Stimulated activated CD4-positive, alpha-beta T cell treated with anti-CD3 and anti-CD28 coated beads, Interleukin-15, amount 100 ng/mL, for 48 hours (primary cell): ENCODE measurements around the gene USB1.
"Not testable (repeated sequence)": the region's sequence is repeated elsewhere in the genome, so short reads cannot be mapped to it uniquely, and the experiment has no call there.

Experiments used
- DNase-seq, 2 donors: peaks; one replicate each; pipeline ENCODE4 v3.0.0-alpha.2; 2020; ENCODE audit warnings: low read depth in 2 of 2

The USB1 gene

GRCh38 chr16:57970319-57970718 lies 30.9 kb upstream of the USB1 start:
- no peak for DNase-seq

GRCh38 chr16:57970970-57971369 lies 30.2 kb upstream of the USB1 start, which contains the start of gene CNGB1:
Gene CNGB1 (minus strand): TSS chr16:57971128. CDS start chr16:57967286, 3,842 bp downstream.
- DNase-seq = no peak

- no peak for DNase-seq
These were observed 29.4 kb upstream of the USB1 start for GRCh38 chr16:57971848-57972247.

GRCh38 chr16:57972306-57972705 lies 28.9 kb upstream of the USB1 start:
- no peak for DNase-seq

GRCh38 chr16:57976331-57976796 lies 24.8 kb upstream of the USB1 start:
- no peak for DNase-seq

GRCh38 chr16:57977418-57978069 lies 23.7 kb upstream of the USB1 start:
- no peak for DNase-seq

- DNase-seq = not testable (repeated sequence)
These were observed 23.1 kb upstream of the USB1 start for GRCh38 chr16:57978070-57978465.

GRCh38 chr16:57979006-57979585 lies 22.1 kb upstream of the USB1 start:
- no peak for DNase-seq

GRCh38 chr16:57981636-57982035 lies 19.6 kb upstream of the USB1 start:
- no peak for DNase-seq

GRCh38 chr16:57982385-57982784 lies 18.8 kb upstream of the USB1 start:
- no peak for DNase-seq

GRCh38 chr16:57984443-57985203 lies 16.6 kb upstream of the USB1 start:
- DNase-seq = peak; percentile 87 to 91

GRCh38 chr16:57985204-57986181 lies 15.7 kb upstream of the USB1 start:
- DNase-seq = no peak

- no peak for DNase-seq
These were observed 15.0 kb upstream of the USB1 start for GRCh38 chr16:57986196-57986595.

- DNase-seq = no peak
These were observed 13.6 kb upstream of the USB1 start for GRCh38 chr16:57987441-57988177.

GRCh38 chr16:57988929-57989328 lies 12.3 kb upstream of the USB1 start:
- no peak for DNase-seq

- no peak for DNase-seq
These were observed 9.6 kb upstream of the USB1 start for GRCh38 chr16:57991551-57992059.

GRCh38 chr16:57992084-57992483 lies 9.1 kb upstream of the USB1 start:
- DNase-seq = no peak

- no peak for DNase-seq
These were observed 7.8 kb upstream of the USB1 start for GRCh38 chr16:57993438-57993837.

- DNase-seq = no peak
These were observed 7.3 kb upstream of the USB1 start for GRCh38 chr16:57993897-57994296.

GRCh38 chr16:57994361-57994760 lies 6.8 kb upstream of the USB1 start:
- DNase-seq = no peak

GRCh38 chr16:57994778-57995177 lies 6.4 kb upstream of the USB1 start:
- no peak for DNase-seq
